Measurements from ENCODE around the gene ADA.

The ADA gene

DNA sequence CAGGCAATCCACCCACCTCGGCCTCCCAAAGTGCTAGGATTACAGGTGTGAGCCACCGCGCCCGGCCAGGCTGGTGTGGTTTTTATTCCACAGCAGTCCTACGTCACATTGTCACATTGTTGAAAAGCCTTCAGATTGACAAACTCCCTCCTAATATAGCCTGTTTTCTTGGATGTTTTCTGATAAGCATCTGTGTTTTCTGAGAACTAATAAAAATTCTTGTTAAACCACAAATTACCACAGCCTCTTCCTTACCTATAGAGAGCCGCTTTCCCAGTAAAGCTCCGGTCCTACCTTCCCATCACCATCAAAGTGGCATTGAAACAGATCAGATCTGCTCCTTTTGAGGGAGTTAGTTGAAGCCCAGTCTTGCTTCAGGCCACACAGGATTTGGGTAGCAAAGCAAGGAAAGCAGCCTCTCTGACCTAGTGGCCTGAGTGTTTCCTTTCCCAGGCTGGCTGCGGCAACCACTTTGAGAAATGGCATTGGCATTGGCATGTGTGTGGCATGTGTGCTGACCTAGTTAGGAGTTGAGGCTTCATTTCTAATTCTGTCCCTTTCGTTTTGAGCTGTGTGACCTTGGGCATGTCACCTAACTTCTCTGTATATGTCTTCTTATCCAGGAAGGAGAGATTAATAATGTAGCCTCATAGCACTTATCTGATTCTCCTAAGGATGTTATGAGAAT lies 70.8 kb downstream of the ADA start:
- DNase-seq (ENCODE audit: low read depth) = no peak

DNA sequence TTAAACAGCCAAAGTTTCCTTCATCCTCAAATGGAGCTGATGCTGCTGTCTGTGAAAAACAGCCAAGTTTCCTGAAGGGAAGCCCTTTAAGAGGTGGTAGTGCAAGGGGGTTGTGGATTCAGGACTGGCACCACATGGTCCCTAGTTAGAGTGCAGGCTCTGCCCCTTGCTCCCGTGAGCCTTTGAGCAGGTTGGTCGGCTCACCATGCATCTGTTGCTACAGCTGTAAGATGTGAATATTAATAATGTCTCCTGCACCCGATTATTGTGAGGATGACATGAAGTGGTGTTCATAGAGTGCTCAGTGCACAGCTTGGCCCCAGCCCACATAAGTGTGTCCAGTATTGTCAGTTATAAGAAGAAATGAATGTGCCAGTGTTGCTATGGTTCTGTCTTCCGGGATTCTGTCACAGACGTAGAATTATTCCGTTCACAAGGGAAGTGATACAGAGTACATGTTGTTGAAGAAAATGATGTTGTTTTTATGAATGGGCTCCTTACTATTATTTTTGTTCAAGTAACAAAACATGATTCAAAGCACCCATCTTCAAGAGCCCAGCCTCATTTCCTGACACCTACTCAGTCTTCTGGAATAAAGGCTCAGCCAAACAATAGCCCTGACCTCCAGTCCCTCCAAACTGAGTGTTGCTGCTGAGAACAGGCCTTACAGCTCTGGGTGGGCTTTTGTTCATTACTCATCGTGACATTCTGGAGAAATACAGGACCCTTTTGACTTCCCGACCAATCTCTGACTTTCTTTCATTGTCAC lies 72.0 kb downstream of the ADA start:
- DNase-seq (ENCODE audit: low read depth) = no peak

DNA sequence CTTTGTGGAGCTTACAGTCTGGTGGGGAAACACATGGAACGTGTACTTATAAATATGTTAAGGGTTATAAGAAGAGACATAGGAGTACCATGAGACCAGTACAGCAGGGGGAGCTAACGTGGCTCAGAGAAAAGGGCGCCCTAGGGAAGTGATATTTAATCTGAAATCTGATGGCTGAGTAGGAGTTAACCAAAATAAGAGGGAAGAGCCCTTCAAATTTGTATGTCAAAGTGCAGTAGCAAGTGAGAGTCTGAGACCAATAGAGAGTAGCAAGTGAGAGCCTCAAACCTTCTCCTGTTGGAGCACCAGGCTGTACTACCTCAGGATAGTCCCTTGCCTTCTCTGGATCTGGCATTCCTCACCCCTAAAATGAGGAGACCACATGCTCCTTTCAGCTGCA lies 75.2 kb downstream of the ADA start:
- peak; percentile 54 for DNase-seq (ENCODE audit: low read depth)

DNA sequence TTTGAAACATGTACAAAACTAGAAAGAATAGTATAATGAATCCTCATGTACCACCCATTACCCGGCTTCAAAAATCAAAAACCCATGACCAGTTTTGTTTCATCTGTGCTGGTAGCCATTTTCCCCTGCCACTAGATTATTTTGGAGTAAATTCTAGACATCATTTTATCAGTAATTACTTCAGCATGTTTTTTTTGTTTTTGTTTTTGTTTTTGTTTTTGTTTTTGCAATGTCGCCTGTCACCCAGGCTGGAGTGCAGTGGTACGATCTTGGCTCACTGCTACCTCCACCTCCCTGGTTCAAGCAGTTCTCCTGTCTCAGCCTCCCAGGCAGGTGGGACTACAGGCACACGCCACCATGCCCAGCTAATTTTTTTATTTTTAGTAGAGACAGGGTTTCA lies 77.1 kb downstream of the ADA start:
- no peak for DNase-seq (ENCODE audit: low read depth)

DNA sequence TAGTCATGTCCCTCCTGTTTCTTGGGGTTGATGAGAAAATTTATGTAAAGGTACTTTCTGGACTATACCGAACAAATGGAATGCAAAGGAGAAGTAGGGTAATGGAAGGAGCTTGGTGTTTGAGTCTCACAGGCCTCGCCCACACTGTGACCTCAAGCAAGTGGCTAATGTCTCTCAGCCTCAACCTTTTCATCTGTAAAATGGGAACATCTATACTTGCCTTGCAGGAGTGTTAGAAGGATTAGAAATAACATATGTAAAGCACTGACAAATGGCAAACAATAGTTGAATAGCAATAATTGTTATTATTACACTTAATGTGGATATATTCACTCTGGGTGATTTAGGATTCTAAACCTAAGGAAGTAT lies 78.0 kb downstream of the ADA start:
- no peak for DNase-seq (ENCODE audit: low read depth)

DNA sequence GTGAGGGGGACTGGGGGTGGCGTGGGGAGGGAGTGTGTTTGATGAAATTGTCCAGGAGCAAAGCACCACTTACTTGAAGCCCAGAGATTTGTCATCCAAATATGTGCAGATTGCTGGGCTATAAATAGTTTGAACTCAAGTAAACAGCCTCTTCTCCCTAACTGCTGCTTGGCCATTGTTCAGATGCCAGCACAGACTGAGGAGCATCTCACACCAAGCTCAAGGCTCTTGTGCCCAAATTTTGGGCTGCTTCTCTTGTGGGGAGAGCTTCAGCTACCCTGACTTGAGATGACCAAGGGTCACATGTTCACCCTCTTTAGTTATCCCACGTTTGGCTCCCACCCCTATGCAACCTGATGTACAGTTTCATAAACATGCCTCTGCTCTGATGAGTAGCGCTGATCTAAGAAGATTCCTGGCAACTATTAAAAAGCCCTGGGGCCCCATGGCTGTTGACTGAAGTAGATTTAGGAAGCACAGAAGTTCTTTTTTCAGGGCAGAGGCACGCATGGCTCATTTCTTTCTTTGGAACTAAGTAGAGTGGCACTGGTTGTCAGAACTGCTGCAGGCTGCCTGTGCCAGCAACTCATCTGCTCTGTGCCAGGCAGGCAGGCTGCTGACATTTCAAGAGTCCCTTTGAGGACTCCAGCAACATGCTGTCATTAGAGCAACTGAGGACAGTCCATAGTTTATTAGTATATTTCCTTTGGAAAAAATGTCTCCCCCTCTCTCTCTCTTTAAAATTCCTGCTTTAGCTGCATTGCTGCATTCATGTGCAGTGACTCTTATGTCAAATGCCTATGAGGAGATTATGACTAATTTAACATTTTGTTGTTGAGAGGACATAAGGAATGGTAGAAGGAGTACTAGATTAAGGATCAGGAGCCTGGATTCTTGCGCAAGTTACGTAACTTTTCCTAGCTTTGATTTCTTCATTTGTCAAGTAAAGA lies 78.7 kb downstream of the ADA start:
- DNase-seq (ENCODE audit: low read depth) = peak; percentile 83

DNA sequence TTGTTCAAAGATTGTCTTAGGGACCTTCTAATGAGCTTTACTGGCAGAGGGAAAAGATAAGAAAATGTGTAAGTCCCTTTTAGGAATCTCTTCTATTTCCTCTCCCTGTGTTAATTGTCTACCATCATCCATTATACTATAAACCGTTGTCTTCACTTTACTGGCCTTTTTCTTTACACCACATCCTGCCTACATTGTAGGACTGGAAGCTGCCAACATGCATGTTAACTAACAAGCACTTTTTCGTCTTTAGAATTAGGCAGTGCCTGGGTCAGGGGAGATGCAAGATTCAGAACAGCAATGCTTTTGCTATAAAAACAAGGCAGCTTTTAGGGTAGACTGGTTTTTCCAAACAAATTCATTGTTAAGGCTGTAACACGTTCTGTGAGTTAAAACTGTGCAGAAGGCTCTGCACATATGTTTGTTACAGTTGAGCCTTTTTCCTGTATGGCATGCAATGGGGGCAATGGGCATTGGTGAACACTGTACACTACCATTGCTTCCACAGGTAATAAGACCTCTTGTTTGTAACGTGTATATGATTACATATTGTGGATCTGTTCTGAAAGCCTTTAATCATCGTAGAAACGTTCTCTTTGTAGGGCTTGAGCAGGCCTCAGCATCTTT lies 80.0 kb downstream of the ADA start:
- no peak for DNase-seq (ENCODE audit: low read depth)

DNA sequence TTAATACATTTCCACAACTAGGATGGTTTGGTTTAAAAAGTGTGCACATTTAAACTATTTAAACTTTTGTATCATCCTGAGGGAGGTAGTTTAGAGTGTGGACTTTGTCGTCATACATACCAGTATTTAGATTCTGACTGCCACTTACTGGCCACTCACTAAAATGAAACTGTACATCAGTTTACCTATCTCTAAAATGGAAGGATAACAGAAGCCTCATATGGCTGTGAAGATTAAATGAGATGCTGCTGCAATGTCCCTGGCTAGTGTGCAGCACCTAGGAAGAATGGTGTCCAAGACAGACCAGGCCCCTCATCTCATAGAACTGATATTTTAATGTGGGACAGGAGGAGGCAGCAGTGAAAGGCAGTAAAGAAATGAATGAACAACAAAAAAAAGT lies 81.1 kb downstream of the ADA start:
- no peak for DNase-seq (ENCODE audit: low read depth)
